GM21825 (cell line): Measurements from ENCODE around the gene SRCAP.
"Not testable (repeated sequence)": the region's sequence is repeated elsewhere in the genome, so short reads cannot be mapped to it uniquely, and the experiment has no call there.

Experiments used
- ATAC-seq: cut with Tn5 transposase; IDR thresholded peaks from one replicate; pipeline ENCODE4 v1.9.1; 2021; ENCODE audit warnings: mild to moderate bottlenecking, moderate library complexity; ENCODE audit not compliant: unreplicated experiment

Gene SRCAP

DNA sequence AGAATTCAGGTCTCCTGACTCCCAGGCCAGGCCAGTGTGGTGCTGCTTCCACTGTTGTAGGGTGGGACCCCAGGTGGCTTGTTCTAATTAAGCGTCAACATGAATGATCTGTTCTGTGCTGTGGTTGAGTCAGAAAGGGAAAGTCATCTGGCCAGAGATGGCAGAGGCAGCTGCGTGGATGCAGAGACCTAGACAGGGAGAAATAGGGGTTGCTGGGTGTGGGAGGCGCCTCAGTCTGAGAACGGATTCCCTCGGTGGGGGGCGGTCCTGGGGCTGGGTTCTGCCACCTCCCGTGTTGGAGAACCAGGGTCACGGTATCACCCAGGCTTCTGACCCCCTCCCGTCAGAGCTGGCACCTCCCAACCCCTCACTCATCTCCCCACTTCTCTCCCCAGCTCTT lies 35.2 kb upstream of the SRCAP start:
- no peak for ATAC-seq

DNA sequence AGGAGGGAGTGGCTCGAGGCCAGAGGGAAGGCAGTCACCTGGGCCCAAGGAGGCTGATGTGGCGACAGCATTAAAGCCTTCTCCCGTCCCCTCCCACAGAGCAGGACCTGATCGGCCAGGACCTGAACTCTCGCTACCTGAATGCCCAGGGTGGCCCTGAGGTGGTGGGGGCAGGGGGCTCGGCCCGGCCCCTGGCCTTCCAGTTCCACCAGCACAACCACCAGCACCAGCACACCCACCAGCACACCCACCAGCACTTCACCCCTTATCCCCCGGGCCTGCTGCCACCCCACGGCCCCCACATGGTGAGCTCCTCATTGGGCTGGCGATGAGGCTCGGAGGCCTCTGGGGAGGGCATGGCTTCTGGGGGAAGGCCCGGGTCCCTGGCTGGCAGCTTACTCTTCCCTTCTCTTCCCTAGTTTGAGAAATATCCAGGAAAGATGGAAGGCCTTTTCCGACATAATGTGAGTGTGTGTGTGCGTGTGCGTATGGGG lies 34.3 kb upstream of the SRCAP start:
- no peak for ATAC-seq

DNA sequence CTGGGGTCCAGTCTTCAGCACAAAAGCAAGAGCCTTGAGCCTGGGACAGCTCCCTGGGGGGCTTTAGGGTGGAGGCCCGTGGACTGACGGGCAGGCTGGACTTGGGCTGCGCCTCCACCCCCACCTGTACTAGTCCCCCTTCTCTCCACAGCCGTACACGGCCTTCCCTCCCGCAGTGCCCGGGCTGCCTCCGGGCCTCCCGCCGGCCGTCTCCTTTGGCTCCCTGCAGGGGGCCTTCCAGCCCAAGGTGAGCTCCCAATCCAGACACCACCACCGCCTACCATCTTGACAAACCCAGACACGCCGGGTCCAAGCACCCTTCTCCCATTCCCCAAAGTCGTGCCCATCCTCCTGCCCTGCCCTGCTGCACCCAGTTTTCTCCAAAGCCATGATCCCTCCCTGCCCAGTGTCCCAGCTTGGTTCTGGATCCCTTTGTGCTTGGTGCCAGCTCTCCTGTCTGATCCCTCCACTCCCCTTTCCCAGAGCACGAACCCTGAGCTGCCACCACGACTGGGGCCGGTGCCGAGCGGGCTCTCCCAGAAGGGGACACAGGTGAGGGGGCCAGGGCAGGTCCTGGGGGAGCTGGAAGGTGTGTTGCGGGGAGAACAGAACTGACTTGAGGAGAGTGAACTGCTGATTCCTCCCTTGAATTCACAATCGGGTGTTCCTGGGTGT lies 33.7 kb upstream of the SRCAP start:
- ATAC-seq: no peak

DNA sequence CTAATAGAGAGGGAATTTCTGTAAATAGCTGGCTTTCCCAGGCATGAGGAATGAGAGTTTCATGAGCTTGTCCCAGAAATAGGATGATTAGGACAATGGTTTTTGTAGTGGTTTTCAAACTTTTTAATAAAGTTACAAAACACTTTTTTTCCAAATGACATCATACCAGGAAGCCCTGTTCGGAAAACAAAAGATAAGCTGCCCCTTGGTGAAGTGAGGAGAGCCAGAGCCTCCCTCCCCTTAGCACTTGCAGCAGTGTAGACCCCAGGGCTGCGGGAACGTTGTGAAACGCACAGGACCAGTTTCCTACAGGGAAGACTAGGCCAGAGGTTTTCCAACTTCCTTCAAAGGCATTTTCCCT lies 33.2 kb upstream of the SRCAP start:
- no peak for ATAC-seq

DNA sequence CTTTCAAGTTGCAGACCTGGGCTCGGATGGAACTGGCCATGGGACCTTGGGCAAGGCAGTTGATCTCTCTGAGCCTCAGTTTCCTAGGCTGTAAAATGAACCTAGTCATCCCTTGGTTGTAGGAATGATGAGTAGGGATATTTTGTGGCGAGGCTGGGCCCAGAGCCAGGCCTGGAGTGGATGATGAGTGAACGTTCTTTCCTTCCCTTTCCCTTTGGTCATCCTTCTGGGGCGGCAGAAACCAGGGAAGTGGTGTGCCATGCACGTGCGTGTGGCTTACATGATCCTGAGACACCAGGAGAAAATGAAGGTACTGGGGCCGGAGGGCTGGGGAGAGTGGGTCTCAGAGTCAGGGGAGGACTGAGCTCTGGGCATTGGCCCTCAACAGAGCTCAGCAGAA lies 32.3 kb upstream of the SRCAP start:
- ATAC-seq: no peak

DNA sequence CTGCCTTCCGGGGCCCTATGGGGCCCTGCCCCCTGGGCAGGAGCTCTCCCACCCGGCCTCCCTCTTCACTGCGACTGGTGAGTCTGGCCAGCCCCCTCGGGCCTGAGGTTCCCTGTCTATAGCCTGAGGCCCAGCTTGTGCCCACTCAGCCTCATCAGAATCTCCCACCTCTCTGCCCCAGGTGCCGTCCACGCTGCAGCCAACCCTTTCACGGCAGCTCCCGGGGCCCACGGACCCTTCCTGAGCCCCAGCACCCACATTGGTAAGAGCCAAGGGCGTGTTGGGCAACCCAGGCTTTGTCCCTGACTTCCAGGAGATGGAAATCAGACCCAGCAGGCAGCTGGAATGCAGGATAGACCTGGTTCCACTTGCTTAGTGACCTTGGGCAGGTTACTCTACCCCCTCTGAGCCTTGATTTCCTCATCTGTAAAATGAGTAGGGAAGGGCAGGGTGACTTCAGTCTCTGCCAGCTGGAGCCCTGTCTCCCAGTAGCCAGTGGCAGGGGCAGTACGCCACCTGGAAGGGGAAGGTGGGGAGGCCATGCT lies 31.5 kb upstream of the SRCAP start:
- ATAC-seq: no peak

DNA sequence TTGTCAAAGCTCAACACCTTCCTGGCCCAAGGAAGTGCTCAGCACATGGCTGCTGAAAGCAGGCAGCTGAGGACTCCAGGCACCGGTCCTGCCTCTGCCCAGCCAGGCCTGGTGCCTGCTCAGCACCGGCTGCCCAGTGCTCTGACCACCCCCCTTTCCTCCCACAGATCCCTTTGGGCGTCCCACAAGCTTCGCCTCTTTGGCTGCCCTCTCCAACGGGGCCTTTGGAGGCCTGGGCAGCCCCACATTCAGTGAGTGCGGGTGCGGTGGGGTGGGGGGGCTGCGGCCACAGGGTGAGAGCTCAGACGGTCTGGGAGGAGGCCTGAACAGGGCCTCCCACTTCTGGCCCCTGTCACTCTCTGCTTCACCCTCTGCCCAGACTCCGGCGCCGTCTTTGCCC lies 30.6 kb upstream of the SRCAP start:
- ATAC-seq: no peak

DNA sequence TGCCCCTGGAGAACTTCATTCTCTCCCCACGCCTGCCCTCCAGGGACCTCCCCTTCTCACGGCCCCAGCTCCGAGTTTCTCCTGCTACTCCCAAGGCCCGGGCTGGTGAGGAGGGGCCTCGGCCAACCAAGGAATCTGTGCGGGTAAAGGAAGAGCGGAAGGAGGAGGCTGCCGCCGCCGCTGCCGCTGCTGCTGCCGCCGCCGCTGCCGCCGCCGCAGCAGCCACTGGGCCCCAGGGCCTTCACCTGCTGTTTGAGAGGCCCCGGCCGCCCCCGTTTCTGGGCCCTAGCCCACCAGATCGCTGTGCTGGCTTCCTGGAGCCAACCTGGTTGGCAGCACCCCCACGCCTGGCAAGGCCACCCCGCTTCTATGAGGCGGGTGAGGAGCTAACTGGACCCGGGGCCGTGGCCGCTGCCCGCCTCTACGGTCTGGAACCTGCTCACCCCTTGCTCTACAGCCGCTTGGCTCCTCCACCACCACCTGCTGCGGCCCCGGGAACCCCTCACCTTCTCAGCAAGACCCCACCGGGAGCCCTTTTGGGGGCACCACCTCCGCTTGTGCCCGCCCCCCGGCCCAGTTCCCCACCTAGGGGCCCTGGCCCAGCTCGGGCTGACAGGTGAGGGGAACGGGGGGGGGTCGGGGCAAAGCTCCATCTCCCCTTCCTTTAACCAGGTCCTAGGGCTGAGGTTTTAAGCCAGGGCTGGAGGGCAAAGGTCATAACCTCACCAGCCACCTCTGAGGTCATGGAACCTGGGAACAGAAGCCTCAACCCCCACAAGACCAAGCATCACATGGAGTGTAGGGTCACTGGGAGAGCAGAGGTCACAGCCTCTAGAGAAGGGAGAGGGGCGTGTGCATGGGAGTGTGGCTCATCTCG lies 29.7 kb upstream of the SRCAP start:
- ATAC-seq: no peak

DNA sequence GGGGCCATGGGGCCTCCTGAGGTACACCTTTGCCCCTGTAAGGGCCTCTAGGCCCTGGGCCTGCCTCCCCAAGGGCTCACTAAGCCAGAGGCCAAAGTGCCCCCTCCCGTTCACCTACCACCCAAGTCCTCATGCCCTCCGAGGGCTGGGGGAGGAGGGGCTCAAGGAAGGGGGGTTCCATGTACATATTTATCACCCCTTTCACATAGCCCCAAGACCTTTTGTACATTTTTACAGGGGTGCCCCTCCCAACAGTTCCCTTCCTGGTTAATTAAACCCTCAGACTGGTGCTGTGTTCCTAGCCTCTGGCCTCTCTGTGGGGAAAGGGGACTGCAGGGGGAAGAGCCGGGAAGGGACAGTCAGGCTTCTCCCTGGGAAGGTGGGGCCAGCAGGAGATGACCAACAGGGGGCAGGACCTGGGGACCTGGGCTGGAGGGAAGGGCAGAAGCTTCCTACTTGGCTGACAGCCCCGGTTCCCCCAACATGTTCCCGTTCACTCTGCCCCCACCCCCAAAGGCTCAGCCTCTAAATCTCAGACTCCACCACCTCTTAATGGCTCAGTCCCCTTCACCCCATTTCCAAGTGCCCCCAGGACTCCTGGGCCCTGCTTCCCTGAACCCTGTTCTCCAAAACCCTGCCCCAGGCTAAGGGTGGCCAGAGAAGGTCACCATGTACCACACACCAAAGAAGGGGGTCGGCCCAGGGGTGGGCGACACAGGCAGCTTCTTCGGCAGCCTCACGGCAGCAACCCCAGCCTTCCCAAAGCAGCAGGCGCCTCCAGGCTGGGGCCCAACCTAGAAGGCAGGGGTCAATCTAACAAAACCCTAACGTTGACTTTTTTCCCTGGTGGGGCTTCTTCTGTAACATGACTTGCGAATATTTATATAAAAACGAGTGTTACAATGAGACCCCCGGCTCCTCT lies 28.8 kb upstream of the SRCAP start:
- ATAC-seq: no peak

DNA sequence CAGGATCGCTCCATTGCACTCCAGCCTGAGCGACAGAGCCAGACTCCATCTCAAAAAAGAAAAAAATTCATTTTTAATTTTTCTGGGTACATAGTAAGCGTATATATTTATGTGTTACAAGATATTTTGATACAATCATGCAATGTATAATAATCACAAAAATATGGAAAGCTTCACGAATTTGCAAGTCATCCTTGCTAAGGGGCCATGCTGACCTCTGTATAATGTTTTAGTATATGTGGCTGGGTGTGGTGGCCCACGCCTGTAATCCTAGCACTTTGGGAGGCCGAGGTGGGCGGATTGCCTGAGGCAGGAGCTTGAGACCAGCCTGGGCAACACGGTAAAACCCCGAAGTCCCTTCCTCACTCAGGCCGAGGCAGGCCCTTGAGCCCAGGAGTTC lies 23.8 kb upstream of the SRCAP start:
- no peak for ATAC-seq

DNA sequence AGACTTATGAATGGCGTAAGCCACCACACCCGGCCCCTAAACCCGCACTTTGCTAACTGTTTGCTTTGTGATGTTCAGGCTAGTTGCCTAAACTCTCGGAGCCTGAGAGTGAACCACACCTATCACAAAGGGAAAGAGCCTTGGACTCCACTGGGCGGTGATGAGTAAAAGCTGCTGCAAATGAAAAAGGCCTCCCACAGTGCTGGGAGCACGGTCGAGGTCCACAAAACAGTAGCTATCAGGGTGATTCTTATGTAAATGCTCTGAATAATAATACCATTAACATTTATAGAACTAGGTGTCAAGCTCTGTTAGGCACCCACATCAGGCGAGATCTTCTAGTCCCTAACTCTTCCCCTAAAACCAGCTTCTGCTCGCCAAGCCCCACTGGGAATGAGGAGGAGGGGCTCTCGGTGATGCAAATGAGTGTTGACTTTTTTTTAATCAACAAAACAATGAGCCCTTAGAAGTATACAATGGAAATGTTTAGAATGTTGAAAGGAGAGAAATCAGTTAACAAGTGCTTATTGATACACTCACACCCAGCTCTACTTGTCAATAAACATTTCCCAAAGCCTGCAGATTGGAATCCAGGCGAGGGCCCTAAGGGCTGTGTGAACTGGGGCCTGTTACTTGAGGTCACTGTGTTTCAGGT lies 20.9 kb upstream of the SRCAP start:
- no peak for ATAC-seq

DNA sequence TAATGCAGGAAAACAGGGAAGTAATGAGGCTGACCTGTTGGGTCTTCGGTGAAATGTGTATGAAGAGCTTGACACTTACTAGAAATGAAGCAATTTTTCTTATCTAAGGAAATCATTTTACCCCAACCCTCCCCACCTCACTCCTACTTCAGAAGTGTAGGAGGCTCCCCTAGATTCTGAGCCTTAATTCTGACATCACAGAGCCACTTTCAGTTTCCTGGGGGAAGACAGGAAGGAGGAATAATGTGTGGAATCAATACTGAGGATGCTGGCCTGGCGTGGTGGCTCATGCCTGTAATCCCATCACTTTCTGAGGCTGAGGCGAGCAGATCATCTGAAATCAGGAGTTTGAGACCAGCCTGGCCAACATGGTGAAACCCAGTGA lies 20.4 kb upstream of the SRCAP start:
- no peak for ATAC-seq

DNA sequence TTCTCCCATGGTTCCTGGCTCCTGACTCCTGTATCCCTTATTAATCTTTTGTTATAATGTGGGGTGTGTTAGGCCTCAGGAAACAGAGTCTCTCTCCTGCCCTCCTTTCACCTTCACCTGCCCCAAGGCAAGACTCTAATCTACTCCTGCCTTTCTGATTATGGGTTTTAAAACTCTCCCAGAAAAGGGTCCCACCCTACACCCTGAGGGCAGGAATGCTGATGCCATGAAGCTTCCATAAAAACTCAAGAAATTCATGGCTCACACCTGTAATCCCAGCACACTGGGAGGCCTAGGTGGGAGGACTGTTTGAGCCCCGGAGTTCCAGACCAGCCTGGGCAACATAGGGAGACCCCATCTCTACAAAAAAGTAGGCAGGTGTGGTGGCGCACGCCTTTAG lies 18.6 kb upstream of the SRCAP start:
- ATAC-seq: no peak

DNA sequence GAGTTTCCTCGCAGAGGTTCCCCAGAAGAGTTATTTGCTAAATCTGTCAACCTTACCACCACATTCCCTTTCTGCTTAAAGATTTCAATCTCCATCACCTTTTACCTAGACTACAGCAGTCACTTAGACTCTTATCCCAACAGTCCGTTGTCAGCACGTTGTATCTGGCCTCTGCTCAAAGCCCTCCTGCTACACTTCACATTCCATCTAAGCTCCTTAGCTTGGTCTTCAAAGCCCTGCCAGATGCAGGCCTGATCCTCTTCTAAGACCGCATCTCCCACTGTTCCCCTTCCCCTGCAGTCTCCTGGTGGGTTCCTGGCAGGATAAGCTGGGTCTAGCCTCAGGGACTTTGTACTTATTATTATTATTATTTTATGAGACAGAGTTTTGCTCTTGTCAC lies 10.3 kb upstream of the SRCAP start:
- no peak for ATAC-seq

DNA sequence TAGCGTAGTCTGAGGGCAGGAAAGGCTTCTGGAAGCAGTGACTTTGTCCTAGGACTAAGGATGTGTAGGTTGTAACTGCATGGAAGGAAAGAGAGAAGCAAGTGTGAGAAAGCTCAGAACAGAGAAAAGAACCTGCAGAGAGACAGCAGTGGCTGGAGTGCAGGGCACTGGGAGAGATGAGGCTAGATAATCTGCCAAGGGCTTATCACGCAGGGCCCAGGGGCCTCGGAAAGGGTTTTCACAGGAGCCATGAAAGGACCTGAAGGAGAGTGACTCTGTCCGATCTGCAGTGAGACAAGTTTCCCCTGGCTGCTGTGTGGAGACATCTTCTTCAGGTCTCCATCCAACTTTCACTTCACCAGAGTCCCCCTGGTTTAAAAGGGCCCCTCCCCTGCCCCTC lies 7.1 kb upstream of the SRCAP start:
- ATAC-seq: no peak

DNA sequence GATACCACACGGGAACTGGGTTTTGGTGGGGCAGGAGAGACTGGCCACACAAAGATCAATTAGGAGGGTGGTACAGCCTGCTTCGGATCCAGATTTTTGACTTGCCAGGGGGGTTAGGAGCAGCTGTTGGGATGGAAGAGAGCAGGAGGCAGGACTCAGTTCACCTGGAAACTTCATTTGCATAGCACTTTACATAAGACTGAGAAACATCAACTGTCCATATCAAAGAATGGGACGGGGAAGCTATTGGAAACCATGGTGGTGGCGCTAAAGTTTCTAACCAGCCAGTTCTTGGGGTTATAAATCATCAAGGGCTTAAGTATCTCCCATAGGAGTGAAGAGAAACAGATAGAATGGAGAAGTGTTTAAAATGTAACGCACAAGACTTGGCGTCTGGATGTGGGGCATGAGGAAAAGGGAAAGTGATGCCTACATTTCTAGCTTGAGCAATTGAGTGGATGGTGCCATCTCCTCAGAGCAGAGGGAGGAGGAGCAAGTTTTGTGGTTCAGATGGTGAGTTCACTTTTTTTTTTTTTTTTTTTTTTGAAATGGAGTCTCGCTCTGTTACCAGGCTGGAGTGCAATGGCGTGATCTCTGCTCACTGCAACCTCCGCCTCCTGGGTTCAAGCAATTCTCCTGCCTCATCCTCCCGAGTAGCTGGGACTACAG lies 6.4 kb upstream of the SRCAP start:
- no peak for ATAC-seq

DNA sequence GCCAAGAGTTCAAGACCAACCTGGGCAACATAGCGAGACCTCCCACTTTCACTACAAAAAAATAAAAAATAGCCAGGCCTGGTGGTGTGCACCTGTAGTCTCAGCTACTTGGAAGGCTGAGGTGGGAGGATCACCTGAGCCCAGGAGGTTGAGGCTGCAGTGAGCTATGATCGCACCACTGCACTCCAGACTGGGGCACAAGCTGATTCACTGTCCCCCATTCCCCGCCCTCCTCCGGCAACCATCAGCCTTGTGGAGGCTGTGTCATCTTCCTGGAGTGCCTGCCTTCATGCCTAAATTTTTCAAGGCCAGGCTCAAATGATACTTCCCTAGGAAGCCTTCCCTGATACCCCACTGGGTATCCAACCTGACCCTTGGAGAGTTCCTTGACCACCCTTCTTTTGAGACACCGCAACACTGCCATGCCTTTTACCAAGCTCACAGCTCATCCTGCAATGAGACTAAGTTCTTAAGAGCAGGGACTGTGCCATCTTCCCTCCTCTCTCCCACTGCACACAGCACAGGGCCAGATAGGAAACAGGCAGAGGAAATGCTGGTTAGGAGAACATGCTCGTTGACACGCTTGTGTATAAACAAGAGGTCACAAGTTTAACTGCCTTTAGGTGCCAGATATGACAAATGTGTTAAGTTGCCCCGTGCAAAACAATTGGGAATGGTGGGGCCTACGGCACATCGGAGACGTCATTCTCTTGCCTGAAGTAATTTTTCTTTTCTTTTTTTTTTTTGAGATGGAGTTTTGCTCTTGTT lies 3.9 kb upstream of the SRCAP start:
- ATAC-seq: no peak

DNA sequence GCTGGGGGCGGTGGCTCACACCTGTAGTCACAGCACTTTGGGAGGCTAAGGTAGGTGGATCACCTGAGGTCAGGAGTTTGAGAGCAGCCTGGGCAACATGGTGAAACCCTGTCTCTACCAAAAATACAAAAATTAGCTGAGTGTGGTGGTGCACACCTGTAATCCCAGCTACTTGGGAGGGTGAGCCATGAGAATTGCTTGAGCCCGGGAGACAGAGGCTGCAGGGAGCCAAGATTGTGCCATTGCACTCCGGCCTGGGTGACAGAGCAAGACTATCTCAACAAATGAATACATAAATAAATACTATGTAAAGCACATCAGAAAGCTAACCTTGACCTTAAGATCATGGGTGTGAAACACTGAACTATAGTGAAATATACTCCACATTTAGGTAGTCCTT lies 2.3 kb upstream of the SRCAP start:
- ATAC-seq: not testable (repeated sequence)
